GDM1 (cell line): ENCODE measurements around the gene ANKRD11.
"Not testable (repeated sequence)": the region's sequence is repeated elsewhere in the genome, so short reads cannot be mapped to it uniquely, and the experiment has no call there.

Source experiments
- DNase-seq: peaks from one replicate; lab custom pipeline; 2025; lab: John Stamatoyannopoulos, UW

Gene ANKRD11

GRCh38 chr16:89280546-89281188 lies 209.7 kb downstream of the ANKRD11 start:
- DNase-seq, result no peak

- no peak for DNase-seq
Observed at GRCh38 chr16:89279666-89280481, 210.5 kb downstream of the ANKRD11 start.

GRCh38 chr16:89278441-89279240 lies 211.7 kb downstream of the ANKRD11 start:
- no peak for DNase-seq

GRCh38 chr16:89277641-89278341 lies 212.6 kb downstream of the ANKRD11 start:
- DNase-seq, result no peak

- DNase-seq, result no peak
Observed at GRCh38 chr16:89277049-89277448, 213.3 kb downstream of the ANKRD11 start.

- no peak for DNase-seq
Observed at GRCh38 chr16:89275837-89276720, 214.3 kb downstream of the ANKRD11 start.

GRCh38 chr16:89275284-89275584 lies 215.1 kb downstream of the ANKRD11 start:
- DNase-seq, result no peak

GRCh38 chr16:89274561-89275283 lies 215.6 kb downstream of the ANKRD11 start:
- DNase-seq, result no peak

- DNase-seq, result no peak
Observed at GRCh38 chr16:89273741-89274472, 216.5 kb downstream of the ANKRD11 start.

GRCh38 chr16:89272631-89273030 lies 217.7 kb downstream of the ANKRD11 start:
- DNase-seq, result no peak

- no peak for DNase-seq
Observed at GRCh38 chr16:89270666-89271345, 219.6 kb downstream of the ANKRD11 start.

GRCh38 chr16:89269805-89270665 lies 220.3 kb downstream of the ANKRD11 start:
- DNase-seq, result no peak

GRCh38 chr16:89268987-89269735 lies 221.2 kb downstream of the ANKRD11 start:
- DNase-seq, result no peak

GRCh38 chr16:89268585-89268984 lies 221.8 kb downstream of the ANKRD11 start:
- DNase-seq, result no peak

- DNase-seq, result not testable (repeated sequence)
Observed at GRCh38 chr16:89267746-89268145, 222.6 kb downstream of the ANKRD11 start.

- no peak for DNase-seq
Observed at GRCh38 chr16:89266521-89267134, 223.7 kb downstream of the ANKRD11 start.

GRCh38 chr16:89265647-89266046 lies 224.7 kb downstream of the ANKRD11 start:
- DNase-seq, result no peak
